Measurements from ENCODE around the gene NSUN3.
"Not testable (repeated sequence)": the region's sequence is repeated elsewhere in the genome, so short reads cannot be mapped to it uniquely, and the experiment has no call there.

Gene NSUN3

DNA sequence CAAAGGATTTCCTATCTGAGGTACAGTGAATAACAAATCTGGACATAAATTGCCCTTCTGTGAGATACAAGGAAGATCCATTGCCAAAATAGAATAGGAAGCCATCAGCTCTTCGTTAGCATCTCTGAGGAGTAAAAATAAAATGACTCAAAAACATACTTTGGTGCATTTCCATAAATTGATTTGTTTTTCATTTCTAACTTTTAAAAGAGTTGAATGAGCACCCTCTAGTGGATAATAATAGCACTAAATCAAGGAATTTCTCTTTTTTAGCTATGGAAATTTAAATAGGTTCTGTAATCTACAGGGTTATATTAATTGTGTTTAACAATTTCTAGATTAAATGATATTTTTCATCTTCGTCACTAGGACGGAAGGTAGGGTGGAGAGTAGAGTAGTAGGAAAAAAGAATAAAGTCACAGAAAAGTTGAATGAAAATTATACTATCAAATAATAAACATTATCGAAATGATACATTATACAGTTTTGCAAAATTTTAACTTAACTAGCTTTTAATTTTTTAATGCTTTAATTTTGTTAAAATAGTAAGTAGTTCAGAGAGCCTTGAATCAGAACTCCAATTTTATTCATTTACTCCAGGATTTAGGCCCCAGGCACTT, 6.4 kb downstream of the NSUN3 start:
- peak in 1 of 2 experiments; percentile 23 for DNase-seq

DNA sequence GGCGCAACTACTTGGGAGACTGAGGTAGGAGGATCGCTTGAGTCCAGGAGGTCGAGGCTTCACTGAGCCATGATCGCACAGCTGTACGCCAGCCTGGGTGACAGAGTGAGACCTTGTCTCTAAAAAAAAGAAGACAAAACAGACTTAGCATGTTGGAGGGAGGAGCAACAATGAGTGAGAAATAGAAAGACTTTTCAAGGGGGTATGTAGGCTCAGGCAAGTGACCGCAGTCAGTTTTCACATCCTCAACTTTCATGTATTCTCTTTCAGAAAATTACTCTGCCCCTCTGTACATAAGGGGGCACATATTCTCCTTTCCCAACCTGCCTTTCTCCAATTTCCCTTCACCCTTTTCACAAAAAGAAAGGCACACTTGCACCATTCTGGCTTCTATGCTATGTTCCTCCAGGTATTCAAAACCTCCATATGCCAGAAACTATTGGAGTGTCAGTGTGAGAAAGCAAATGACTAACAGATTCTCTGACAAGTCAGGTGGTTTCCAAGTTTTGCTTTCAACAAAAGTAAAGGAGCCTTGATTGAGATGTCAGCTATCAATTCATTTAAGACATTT, 7.6 kb downstream of the NSUN3 start:
- no peak for DNase-seq

DNA sequence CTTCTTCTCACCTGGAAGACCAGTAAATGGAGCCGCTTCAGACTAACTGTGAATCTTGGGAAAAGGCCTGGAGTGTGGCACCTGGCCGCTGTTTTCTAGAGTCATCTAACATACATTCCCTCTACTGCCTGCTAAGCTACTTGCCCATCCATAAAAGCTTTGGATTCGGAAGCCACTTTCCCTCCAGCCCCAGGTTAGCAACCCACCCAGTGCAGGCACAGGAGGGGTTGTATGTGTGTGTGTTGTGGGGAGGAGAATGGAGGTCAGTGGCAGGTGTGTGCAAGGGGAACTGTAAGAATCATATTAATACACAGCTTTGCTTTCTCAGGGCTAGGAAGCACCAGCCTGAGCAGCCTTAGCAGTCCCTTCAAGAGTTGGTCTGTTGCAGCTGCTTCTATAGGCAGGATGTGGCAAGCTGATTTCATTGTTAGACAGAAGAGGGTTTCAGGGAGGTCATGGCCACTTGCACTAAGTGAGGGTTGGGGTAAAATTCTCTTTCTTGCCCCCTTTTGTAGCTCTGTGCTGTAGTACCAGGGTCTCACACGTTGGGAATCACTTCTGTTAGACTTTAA, 8.9 kb downstream of the NSUN3 start:
- DNase-seq: no peak

DNA sequence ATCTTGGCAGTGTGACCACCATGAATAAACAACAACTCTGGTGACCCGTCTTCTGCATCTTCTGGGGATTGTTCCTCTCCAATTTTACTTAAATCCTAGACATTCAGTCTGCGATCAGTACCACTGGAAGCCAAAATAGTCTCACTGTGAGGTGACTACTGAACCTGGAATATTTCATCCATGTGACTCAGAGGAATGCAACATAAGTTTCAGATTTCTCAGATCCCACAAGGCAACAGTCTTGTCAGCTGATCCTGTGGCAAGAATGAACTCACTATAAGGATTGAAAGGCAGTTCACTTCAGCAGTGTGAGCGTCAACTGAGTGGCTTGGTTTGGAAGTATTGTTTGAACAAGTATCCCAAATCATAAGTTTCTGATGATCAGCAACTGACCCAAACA, 13.2 kb downstream of the NSUN3 start:
- no peak for DNase-seq

DNA sequence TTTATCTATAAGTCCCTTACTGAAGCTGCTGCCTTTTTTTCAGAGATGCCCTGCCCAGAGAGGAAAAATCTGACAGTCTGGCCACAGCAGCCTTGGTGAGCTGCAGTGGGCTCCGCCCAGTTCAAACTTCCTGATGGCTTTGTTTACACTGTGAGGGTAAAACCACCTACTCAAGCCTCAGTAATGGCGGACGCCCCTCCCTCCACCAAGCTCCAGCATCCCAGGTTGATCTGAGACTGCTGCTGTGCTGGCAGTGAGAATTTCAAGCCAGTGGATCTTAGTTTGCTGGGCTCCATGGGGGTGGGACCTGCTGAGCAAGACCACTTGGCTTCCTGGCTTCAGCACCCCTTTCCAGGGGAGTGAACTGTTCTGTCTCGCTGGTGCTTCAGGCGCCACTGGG, 17.7 kb downstream of the NSUN3 start:
- DNase-seq: peak in 1 of 2 experiments; percentile 48

DNA sequence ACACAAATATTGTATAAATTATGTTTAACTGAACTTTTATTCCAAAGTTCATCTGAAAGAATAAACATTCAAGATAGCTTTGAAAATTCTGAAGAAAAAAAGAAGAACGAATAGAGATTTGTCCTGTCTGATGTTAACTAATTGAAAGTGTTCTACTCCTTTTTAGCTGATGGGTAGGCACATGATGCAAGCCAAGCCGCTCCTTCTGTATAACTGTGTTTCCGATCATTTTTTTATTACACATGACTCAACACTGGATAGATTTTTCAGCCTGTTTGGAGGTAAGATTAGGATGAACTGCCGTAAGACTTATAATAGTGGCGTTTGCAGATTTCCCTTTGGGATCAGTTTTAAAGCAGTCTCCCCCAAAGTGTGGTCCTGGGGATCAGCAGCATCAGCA, 19.0 kb downstream of the NSUN3 start:
- no peak for DNase-seq

DNA sequence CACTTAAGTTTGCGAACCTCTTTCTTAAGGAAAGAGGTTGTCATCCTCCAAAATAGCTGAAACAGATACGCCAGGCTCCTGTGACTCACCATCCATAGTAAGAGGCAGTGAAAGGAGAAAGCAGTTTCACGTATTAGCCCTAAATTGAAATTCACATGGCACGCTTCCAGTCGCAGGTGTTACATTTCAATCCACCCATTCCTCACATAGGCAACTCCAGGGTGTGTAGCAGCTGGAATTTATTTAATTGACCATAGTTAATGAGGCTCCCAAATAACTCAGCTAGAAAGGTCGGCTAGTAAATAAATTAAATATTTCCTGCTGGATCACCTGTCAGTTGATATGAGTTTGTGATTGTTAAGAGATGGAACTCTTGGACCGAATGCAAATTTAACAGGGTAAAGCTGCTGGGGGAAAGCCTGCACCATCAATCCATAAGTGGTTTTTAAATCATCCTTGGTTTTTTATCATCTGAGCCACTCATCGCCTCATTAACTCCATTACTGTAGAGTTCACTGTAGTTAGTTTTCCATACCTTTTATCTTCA, 19.6 kb downstream of the NSUN3 start:
- peak; percentile 41 to 65 for DNase-seq

DNA sequence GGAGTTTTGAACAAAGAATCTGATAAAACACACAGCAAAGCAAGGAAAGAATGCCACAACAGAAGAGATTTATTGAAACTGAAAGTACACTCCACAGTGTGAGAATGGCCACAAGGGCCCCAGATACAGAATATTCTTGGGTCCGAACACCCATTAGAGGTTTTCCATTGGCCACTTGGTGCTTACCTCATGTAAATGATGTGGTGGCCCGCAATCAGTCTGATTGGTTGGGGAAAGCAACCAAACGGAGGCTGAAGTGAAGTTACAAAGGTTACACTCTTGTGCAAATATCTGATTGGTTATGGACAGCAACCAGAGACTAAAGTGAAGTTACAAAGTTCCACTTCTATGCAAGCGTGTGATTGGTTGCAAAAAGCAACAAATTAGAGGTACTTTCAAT, 20.4 kb downstream of the NSUN3 start:
- no peak for DNase-seq

DNA sequence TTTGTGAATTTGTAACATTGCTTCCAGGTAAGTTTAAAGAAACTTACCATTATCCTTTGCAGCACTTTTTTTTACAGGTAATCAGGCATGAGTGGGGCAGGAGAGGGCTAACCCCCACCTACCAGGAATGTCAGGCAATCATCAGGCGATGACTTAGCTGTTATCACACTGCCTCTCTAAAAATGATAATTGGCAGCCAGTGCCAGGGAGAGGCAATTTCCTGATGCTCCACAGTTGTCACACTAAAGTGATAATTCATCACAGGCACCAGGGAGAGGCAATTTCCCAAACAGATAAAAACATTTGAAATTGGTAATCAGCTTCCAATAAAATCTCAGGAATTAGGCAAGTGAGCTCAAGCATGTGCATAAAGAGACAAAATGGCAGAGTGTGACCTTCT, 26.3 kb downstream of the NSUN3 start:
- DNase-seq: no peak

DNA sequence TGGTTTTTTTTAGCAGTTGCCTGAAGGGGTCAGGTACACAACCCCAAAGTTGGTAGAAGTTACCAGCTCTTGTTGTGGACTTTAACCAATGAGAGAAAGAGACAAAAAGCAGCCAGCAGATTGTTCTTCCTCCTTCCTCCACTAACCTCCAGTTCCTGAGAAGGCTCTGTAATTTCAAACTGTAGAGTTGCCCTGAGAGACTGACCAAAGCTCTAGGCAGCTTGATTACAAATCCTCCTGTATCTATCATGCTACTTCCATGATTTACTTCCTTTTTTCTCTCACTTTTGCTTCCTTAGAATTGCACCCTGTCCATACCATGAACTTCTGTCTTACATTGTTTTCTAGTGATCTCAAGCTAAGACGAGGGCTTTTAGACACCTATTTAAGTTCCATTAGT, 29.2 kb downstream of the NSUN3 start:
- DNase-seq: no peak

DNA sequence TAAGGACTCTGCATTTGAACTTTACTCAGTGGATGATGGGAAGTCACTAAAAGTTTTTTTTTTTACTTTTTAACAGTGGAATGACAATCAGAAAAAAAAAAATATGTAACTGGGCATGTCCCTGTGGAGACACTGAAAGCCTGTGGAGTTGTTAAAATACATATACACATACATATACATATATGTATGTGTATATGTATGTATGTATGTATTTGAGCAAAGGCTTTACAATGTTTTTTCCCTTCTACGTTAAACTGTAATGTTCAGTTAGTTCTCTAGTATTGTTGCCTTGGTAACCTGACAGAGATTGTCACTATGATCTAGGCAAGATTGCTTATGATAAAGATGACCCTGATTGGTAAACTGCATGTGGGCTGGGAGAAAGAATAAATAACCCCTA, 30.3 kb downstream of the NSUN3 start:
- DNase-seq: no peak

DNA sequence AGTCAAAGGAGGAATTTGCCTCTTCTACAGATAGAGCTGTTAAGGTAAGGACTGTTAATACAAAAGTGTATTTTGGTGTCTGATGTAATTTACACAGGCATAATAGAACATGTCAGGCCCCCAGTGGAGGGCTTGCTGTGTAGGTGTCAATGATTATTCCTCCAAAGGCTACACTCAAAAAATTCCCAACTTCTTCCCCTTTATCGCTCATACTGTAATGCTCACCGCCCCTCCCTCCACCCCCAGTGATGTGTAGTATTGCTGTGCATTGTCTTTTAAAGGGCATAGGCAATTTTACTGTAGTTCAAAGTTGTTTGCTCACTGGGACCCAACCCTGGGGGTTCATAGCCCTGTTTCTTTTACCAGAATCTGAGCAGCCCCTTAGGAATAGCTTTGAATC, 32.2 kb downstream of the NSUN3 start:
- no peak for DNase-seq

DNA sequence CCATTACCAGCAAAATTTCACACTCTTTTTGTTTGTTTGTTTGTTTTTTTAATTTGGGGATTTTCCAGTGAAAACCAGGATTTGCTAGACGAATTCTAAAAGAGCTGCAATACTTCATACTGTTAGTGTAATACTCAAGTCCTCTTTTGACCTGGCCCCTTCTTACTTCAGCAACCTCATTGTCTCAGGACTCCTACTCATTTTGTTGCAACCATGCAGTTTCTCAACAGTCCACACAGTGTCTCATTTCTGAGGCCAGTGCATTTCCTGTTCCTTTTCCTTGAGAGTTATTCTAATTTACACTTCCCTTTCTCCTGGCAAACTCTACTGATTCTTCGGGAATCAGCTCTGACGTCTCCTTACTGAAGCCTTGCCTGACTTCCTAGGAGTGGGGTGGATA, 35.6 kb downstream of the NSUN3 start:
- DNase-seq: no peak

DNA sequence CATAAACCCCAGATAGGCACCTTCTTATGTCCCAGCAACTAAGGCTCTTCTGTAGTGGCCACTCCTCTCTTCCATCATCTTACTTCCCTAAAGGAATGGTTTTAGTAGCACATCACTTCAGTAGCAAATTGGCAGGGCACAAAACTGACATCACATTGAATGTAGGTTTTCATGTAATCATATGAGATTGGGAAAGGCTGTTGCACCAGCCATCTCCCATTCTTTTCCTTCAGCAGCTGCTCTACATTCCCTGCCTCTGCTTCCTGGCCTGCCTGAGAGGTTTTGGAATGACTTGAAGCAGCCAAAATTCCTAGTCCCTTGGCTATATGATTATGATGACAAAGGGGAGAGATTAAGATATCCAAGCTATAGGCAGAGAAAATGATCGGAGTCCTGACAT, 36.5 kb downstream of the NSUN3 start:
- DNase-seq: no peak

DNA sequence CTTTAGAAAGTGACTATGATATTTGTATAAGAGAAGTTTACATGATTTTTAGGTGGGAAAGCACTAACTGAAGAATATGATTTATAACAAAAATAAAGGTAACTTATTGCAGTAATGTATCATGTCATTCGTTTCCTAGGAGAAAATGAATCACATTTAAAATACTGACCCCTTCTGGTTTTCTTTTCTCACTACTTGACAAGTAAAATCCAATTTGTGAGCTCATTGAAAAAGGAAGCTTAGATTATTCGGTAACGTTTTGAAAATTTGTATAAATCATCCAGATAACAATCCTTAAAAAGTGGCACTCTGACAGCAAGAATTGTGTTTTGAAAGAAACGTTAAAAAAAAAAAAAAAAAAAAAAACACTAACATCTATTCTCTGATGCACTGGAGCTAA, 39.0 kb downstream of the NSUN3 start:
- peak in 1 of 2 experiments; percentile 30 for DNase-seq

DNA sequence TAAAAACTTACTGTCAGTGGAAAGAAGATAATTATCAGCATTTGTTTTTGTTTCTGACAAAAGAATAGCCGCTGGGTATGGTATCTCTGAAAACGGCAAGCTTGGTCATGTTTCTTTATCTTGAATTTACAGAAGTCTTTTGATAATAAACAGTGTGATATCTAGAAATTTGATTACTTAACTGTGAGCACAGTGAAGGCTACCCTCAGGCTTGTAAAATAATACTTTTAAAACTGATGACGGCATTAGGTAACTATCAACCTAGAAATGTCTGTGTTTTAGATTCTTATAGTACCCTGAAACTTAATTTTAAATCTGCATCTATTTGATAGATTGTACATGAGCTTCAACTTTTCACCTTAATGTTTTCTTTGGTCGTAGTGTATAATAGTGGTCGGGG, 43.4 kb downstream of the NSUN3 start:
- DNase-seq: no peak

DNA sequence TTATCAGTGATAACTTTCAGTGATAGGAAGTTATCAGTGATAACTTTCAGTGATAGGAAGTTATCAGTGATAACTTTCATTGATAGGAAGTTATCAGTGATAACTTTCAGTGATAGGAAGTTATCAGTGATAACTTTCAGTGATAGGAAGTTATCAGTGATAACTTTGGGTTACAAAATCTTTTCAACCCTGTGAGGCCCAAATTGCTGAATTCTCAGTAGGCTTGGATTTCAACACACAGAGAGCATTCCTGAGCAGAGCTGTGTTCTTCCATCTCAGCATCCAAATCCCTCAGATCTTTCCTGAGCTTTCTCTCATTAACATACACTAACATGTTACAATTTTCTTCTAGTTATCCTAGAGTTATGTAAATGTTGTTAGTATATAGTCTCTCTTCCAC, 47.4 kb downstream of the NSUN3 start:
- DNase-seq: not testable (repeated sequence)

DNA sequence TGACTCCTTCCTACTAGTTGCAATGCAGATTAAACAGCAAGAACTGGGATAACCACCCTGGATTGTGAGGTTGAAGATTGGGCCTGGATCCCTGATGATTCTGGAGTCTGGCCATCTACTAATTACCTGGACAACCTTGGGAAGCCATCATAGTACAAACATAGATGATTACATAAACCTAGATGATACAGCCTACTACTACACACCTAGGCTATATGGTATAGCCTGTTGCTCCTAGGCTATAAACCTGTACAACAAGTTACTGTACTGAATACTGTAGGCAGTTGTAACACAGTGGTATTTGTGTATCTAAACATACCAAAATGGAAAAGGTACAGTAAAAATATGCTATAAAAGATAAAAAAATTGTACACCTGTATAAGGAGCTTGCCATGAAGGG, 48.0 kb downstream of the NSUN3 start:
- no peak for DNase-seq

DNA sequence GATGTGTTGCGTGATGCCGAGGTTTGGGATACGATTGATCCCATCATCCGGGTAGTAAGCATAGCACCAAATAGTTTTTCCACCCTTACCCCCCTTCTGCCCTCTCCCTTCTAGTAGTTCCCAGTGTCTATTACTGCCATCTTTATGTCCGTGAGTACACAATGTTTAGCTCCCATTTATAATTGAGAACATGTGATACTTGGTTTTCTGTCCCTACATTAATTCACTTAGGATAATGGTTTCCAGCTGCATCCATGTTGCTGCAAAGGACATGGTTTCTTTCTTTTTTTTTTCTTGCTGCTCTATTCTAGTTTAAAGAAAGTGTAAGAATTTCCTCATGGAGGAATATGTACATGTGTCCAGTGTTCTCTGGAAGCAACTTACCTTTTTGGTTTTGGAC, 51.8 kb downstream of the NSUN3 start:
- no peak for DNase-seq

DNA sequence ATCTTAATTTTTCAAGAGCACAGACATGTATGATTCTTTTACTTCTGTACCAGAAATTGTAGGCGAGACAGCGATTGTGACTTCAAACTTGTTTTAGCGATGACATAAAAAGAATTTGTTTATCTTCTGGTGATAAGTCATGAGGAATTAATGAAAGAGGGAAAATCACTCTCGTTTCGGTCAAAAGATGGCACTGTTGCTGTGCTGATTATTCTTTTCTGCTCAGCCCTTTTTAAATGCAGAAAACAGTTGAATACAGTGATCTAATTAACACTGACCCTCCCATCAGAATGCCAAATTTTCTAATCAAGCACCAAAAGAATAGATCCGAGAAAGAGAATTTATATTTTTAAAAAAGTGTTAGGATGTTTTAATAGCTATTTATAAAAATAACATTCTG, 52.6 kb downstream of the NSUN3 start:
- peak; percentile 38 to 73 for DNase-seq

DNA sequence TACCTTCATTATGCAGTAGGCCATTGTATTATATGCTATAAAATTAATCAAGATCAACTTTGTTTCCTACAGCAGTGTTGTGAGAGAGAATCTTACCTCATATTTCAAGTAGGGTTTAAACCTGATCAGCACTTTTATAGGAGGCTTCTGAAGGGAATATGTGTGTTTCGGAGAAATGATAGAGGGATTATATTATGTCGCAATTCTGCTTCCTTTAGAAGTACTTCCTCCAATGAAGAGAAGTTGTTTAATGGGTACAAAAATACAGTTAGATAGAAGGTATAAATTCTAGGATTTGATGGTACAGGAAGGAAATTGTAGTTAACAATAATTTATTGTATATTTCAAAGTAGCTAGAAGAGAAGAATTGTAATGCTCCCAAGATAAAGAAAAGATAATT, 54.9 kb downstream of the NSUN3 start:
- no peak for DNase-seq

DNA sequence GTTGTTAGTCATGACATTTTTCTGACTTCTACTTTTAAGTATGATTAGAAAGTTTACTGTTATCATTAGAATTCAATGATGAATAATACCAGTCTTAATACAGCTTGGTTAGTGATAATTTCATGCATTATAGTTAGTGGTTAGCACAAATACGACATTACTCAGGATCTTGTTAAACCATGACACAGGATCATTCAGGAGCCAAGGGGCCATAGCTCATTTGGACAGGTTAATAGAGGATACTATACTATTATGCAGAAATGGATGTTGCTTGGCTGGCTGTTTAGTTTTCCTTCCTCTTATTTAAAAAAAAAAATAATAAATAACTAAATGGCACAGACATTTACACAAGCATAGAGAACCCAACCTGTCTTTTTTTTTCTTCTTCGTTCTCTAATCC, 55.5 kb downstream of the NSUN3 start:
- DNase-seq: no peak

DNA sequence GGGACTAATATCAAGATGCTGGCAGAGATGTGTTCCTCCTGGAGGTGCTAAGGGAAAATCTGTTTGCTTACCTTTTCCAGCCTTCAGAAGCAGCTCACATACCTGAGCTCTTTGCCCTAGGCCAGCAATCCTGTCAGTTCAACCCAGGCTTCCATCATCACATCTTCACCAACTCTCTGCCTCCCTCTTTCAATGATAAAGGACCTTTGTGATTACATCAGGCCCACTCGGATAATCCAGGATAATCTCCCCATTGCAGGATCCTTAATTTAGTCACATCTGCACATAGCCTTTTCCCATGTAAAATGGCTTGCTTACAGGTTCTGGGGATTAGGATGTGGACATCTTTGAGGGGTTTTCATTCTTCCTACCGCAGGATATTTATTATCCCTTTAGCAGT, 58.3 kb downstream of the NSUN3 start:
- DNase-seq: peak; percentile 62 to 79

DNA sequence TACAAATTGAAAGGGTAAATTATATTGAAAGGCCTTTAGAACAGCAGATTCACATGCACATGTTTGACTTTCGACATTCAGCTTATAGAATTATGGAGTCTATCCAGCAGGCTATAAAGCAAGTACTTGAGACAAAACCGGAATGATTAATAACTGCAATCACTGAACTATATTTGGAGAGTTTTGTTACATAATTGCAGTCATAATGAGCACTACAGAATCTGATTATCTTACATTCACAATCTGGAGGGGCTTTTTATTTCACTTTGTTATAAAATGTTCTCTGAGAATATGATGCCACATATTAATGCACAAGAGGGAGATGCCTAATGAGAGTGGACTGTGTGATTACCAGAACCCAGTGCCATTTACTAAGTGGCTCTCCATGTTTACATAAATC, 64.3 kb downstream of the NSUN3 start:
- DNase-seq: peak; percentile 87 to 97

DNA sequence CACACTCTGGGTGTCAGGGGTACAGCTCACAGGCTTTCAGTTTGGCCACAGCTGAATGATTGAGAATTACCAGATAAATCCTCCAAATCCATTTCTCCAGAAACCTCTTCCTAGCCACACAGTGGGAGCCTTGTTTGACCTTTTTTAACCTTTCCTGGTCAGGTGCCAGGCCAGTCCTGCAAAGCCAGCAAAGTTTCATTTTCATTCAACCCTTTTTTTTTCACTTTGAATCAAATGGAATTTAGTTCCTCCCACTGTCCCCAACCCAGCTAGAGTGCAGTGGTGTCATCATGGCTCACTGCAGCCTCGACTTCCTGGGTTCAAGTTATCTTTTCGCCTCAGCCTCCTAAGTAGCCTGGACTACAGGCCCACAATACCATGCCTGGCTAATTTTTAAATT, 67.8 kb downstream of the NSUN3 start:
- DNase-seq: no peak

Measured in NCI-H524 (cell line).